Ecto neural progenitor cell (in vitro differentiated cells): ENCODE data around the gene ZNF232.
"Not testable (repeated sequence)": the region's sequence is repeated elsewhere in the genome, so short reads cannot be mapped to it uniquely, and the experiment has no call there.

Experiments used
- DNase-seq: peaks from one replicate; pipeline ENCODE4 v3.0.0-alpha.2; 2018; ENCODE audit warnings: low spot score

ZNF232 gene

DNA sequence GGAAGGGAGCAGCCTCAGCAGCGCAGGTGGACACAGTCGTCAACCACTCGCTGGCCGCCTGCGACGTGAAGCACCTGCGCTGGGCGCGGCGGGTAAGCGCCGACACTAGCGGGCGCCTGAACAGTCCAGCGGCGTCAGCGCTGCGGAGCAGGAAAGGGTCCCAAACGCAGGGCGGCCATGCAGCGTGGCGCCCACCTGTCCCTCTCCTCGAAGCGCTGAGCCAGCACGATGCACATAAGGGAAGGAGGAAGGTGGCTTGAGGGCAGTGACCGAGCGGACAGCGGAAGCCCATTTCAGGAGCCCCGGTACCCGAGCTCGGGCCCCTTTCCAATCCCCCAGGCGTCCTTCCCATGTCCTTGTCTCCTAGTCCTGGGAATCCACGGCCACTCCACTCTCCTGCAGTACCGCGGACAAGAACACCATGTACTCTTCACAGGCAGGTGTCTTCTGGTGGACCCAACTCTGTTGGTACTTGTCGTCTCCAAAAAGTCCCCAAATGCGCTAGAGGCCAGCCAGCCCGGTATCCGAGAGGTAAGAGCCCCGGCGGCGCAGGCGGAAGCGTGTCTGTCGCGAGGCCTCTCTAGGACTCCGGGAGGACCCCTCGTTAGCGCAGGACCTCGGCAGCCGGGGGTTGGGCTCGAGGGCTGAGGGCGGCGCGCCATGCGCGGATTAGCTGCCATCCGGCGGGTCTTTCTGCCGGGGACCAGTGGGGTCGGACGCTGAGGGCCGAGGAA lies 14.4 kb downstream of the ZNF232 start:
- DNase-seq: peak; percentile 90

DNA sequence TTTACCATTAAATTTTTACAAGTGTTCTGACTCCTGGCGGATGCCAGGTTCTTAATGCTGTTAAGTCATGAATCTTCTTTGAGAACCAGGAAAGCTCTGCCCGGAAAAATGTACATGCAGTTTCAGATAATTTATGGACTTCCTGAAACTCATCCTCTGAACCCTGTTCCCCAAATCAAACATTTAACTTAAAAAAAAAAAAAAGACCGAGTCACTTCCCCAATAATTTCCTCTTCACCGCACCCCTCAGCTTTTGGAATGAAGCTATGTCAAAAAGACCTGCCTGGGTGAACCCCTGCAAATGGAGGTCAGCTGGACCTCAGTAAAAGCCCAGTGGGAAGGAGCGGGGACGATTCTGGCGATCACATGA lies 15.0 kb downstream of the ZNF232 start:
- DNase-seq: no peak

DNA sequence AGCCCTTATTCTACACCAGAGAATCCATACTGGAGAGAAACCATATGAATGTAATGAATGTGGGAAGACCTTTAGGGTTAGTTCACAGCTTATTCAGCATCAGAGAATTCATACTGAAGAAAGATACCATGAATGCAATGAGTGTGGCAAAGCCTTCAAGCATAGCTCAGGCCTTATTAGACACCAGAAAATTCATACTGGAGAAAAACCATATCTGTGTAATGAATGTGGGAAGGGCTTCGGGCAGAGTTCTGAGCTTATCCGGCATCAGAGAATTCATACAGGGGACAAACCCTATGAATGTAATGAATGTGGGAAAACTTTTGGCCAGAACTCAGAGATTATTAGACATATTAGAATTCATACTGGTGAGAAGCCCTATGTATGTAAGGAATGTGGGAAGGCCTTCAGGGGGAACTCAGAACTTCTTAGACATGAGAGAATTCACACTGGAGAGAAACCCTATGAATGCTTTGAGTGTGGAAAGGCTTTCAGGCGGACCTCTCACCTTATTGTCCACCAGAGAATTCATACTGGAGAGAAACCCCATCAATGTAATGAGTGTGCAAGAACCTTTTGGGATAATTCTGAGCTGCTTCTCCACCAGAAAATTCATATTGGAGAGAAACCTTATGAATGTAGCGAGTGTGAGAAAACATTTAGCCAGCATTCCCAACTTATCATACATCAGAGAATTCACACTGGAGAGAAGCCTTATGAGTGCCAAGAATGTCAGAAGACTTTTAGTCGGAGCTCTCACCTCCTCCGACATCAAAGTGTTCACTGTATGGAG lies 19.3 kb downstream of the ZNF232 start:
- DNase-seq: no peak

DNA sequence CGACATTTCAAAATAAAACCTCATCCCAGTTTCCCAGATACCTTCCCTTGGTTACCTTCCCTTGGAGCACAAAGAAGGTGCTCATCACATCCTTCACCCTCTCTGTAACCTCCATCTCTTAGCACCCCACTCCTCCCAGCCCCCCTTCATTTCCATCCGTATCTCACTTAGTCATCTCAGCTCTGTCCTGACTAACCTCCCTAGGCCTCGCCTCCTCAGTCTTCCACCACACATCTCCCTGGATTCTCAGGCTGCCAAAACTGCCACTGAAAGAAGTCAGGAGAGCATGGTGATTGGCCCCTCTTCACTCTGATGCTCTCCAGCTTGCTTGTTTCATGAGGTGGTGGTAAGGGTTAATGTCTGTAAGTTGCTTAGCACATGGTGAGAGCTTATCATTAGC lies 31.1 kb downstream of the ZNF232 start:
- DNase-seq: no peak

DNA sequence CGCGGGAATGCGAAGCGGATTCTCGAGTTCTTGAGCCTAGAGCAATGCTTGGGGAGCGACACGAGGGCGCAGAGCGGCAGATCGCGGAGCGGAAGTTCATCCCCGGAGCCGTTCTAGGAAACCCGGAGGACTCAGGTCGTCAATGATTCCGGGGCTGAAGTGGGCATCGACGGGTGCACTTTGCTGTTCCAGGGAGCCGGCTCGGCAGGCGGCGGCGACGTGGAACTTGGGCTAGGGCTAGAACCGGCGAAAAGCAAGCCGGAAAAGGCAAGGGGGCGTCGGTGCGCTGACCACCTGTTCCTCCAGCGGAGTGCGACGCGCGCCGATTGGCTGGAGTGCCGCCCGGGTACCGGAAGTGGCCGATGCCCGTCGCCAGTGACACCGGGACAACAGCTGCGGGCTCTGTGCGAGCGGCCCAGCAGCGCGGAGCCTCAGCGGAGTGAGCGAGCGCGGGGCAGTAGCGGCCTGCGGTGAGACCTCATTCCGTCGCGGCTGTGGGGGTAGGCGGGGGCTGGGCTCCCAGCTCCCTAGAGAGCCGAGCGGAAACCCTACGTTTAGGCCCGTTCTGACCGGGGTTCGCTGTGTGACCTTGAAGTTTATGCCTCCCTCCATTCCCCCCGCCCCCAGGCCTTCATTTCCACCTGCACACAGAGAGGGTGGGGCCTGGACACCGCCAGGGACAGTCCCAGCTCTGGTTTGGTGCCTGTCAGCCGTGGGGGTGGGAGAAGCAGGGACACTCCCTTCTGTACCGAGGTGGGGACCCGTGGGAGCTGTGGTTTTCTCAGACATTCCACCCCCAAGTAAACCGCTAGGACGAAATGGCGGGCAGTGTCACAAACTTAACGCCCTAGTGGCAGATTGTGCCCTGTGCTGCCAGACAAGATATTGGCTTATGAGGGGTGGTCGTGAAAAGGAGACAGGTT lies 33.3 kb downstream of the ZNF232 start, which contains the start of gene ZFP3:
Gene ZFP3 (plus strand): TSS at position 362 of the 923 bp plus-strand sequence. CDS start 13,038 bp downstream, outside the sequence.
- peak; percentile 53 for DNase-seq

DNA sequence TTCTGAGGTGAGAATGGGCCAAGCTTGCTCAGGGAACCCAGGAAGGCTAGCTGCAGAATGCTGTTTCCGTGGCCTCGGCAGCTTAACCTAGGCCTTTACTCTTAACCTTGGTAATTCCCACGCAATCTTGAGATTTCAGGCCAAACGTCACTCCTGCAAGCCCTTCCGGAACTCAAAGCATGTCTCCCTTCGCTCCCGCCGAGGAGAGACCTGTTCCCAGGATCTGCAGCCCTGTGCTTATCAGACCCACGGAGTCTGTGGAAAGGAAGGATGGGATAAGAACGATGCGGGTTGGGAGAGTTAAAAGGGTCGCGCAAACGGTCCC lies 33.9 kb downstream of the ZNF232 start:
- DNase-seq: no peak

DNA sequence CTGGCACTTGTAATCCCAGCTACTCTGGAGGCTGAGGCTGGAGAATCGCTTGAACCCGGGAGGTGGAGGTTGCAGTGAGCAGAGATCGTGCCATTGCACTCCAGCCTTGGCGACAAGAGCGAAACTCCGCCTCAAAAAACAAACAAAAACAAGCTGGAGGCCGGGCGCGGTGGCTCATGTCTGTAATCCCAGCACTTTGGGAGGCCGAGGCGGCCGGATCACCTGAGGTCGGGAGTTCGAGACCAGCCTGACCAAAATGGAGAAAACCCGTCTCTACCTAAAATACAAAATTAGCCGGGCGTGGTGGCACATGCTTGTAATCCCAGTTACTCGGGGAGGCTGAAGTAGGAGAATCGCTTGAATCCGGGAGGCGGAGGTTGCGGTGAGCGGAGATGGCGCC lies 34.4 kb downstream of the ZNF232 start:
- DNase-seq: not testable (repeated sequence)

DNA sequence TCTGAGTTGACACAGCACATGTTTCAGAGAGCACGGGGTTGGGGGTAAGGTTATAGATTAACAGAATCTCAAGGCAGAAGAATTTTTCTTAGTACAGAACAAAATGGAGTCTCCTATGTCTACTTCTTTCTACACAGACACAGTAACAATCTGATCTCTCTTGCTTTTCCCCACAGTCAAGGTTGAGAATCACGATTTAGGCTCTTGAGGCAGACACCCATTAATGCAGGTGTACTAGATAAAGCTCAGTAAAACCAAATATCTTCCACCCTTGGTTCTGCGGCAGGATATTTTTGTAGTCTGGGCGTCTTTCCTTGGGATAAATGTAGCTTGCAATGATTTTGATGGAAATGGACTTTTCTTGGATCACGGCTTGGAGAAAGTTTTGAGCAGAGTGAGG lies 36.2 kb downstream of the ZNF232 start:
- not testable (repeated sequence) for DNase-seq

DNA sequence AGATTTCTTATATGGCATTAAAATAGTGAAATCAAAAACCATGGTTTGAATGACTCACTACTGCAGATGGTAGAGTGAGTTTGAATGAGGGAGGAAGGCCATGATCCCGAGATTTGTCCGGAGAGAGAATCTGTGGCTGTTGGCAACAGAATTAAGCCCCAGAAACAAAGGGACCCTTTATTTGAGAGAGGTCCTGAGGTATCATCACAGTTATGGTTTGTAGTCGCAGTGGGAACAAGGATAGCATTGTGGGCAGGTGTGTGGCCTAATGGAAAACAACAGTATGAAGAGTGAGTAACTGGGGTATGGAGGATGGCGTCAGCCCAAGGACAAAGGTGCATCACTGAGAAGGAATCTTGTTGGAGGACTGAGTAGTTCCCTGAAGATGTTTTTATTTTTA lies 42.0 kb downstream of the ZNF232 start:
- DNase-seq: no peak

DNA sequence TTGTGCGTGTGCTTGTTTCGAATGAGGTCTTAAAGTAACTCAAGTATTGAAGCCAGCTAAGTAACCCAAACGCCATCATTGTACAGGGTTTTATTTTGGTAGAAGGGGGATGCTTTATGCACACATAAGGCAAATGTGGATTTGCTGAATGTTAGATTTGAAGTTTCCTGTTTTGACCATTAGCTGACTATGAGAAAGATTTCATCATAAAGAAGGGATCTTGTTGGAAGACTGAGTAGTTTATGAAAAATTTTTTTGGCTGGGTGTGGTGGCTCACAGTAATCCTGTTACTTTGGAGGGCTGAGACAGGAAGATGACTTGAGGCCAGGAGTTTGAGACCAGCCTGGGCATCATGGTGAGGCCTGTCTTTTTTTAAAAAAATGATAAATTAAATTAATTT lies 43.4 kb downstream of the ZNF232 start:
- no peak for DNase-seq

DNA sequence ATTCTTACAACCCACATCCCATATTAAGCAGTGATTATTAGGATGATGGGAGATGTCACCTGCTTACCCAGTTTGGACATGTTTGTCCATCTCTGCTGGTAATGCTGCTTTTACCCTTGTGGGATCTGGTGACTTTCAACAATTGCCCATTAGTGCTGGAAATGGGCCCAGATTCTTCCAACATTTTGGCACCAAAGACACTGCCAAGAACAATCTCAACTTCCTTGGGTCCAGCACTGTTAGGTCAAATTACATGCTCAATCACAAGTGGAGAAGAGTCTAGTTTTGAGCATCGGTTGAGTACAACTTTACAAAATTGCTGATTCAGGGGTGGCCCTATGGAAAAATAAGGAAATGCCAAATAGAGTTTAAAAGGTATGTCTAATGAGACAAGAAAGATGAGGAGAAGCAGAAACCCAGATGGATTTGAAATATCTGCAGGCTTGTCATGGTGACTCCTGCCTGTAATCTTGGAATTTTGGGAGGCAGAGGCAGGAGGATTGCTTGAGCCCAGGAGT lies 46.4 kb downstream of the ZNF232 start:
- no peak for DNase-seq
